ENCODE data around the gene PLEKHG2.

- TF ChIP-seq, protein P1, sequence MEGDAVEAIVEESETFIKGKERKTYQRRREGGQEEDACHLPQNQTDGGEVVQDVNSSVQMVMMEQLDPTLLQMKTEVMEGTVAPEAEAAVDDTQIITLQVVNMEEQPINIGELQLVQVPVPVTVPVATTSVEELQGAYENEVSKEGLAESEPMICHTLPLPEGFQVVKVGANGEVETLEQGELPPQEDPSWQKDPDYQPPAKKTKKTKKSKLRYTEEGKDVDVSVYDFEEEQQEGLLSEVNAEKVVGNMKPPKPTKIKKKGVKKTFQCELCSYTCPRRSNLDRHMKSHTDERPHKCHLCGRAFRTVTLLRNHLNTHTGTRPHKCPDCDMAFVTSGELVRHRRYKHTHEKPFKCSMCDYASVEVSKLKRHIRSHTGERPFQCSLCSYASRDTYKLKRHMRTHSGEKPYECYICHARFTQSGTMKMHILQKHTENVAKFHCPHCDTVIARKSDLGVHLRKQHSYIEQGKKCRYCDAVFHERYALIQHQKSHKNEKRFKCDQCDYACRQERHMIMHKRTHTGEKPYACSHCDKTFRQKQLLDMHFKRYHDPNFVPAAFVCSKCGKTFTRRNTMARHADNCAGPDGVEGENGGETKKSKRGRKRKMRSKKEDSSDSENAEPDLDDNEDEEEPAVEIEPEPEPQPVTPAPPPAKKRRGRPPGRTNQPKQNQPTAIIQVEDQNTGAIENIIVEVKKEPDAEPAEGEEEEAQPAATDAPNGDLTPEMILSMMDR (IDR thresholded peaks at IDR 0.05), result no peak
- no peak for TF ChIP-seq POLR2A (IDR thresholded peaks at IDR 0.05)
These were observed 23.8 kb upstream of the PLEKHG2 start for GRCh38 chr19:39388657-39389056.
